WI38 (cell line): Measurements from ENCODE around the gene AGER.

Experiments used
- H3K4me3 ChIP-seq: 2 replicates; pipeline ENCODE4 v1.5.1; 2011; ENCODE audit warnings: low read depth, mild to moderate bottlenecking, control low read depth, low read length
- CTCF ChIP-seq: IDR thresholded peaks from 2 replicates; pipeline ENCODE4 v1.5.1; 2012; ENCODE audit warnings: low read depth, mild to moderate bottlenecking, control low read depth, low read length

The AGER gene

DNA sequence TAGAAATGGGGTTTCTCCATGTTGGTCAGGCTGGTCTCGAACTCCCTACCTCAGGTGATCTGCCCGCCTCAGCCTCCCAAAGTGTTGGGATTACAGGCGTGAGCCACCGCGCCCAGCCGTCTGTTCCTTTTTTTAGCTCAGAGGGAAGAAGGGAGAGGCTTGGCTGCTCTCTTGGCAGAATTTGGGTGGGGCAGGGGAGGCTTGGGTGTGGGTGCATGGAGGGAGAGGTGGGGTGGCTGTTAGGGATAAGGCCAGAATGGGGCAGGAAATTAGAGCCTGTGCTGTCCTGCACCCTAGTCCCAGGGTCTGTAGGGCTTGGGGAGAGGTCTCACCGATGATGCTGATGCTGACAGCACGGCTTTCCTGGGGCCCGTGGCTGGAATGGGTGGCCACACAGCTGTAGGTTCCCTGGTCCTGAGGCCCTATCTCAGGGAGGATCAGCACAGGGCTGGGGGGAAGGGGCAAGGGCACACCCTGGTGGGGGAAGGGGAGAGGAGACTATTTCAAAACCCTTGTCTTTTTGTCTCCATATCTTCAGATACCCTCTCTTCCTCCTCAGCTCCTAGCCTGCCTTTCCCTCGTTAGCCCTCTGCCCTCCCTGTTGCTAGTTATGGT is 2.0 kb downstream of the AGER start:
- TF ChIP-seq CTCF, result no peak
- H3K4me3 ChIP-seq, result no peak overlapping the region

- no peak overlapping the region for H3K4me3 ChIP-seq
- no peak for TF ChIP-seq CTCF
Observed at GRCh38 chr6:32181148-32181702, 2.8 kb downstream of the AGER start.

DNA sequence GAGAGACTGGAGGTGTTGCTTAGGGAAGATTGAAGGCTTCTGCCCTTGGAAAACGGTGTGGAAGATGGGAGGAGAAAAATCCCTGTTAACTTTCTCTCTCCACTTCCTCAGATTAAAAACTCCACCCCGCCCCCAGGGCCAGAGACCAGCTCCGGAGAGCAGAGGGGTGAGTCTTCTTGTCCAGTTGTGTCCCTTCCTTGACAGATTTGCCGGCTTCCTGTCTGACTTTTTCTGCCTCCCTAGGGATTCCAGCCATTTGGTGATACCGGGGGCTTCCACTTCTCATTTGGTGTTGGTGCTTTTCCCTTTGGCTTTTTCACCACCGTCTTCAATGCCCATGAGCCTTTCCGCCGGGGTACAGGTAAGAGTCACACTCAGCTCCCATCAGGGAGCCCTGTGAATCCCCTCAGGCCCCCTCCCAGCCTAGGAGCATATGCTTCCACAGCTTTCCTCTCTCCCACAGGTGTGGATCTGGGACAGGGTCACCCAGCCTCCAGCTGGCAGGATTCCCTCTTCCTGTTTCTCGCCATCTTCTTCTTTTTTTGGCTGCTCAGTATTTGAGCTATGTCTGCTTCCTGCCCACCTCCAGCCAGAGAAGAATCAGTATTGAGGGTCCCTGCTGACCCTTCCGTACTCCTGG is 4.2 kb downstream of the AGER start:
- H3K4me3 ChIP-seq, result no peak overlapping the region
- no peak for TF ChIP-seq CTCF

GRCh38 chr6:32178547-32179440 is 5.3 kb downstream of the AGER start:
- TF ChIP-seq CTCF, result no peak

DNA sequence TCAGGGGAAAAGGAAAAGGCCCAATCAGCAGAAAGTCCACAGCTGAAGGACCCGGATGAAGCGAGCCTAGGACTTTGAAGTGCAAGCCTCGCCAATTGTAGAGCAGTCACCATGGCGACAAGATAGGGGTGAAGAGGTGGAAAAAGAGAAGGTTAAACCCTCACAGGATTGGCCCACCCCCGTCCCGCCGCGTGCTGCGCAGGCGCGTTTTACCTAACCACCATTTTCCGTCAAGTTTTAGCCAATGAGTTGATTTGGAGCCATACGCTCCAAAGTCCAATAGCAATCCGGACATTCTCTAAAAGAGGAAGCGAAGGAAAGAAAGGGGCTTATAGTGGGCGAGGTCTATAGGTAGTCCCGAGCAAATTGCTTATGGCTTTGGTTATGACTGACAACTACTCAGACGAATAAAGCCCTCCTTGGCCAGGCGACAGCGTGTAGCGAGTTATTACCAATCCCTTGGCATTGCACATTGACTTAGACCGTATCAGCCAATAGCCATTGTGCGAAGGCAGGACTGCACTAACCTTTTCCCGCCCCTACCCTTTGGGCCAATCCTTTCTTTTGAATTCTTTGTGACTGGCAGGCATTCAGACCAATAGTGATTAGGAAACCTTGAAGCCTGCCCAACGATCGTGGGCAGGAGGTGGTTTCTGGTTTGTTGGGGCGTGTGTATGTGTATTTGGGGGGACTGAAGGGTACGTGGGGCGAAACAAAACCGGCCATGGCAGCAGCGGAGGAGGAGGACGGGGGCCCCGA is 6.1 kb downstream of the AGER start, which contains the start of gene RNF5:
TSS of gene RNF5 (plus strand) at position 618 of the 759 bp plus-strand sequence. CDS start at position 725, 107 bp downstream.
- peak within 1 kb of the TSS; percentile 98 for H3K4me3 ChIP-seq
- TF ChIP-seq CTCF, result no peak

More at GRCh38 chr6:32178547-32179440, 5.3 kb downstream of the AGER start:
- peak overlapping the region; percentile 98 for H3K4me3 ChIP-seq

DNA sequence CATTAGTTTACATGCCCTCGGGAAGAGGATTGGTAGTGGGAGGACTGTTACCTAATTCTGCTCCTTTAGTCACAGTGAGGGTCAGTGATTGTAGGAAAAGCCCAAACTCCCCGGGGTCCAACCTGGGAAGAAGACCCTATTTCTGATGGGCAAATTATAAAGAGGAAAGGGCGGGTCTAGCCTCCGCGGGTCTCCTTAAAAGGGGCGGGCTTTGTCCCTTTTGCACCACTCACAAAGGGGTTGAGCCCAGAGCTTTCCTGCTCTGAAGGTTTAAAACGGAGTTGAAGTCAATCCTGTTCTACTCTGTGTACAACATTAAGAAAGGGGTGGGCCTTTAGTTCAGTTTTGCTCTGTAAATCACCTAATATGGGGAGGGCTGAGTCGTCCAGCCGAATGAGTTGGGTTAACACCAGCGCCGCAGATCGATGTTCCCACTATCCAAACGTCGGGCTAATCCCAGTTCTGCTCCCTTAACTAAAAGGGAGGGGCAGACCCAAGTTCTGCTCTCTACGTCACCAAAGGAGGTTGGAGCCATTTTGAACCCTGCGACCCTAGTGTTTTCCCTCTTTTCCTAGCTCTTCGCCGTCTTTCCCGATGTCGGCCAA is 6.8 kb downstream of the AGER start:
- peak overlapping the region; percentile 98 for H3K4me3 ChIP-seq
- no peak for TF ChIP-seq CTCF
